ENCODE data around the gene TSPAN11. TPM values are rescaled to one million over a fixed set of nuclear protein-coding genes. Genes with fewer than 3 reads are reported as not detected.
"Not testable (repeated sequence)": the region's sequence is repeated elsewhere in the genome, so short reads cannot be mapped to it uniquely, and the experiment has no call there.

Gene TSPAN11
- total RNA-seq, 1 experiment from 2014 or later = 4.6 TPM

DNA sequence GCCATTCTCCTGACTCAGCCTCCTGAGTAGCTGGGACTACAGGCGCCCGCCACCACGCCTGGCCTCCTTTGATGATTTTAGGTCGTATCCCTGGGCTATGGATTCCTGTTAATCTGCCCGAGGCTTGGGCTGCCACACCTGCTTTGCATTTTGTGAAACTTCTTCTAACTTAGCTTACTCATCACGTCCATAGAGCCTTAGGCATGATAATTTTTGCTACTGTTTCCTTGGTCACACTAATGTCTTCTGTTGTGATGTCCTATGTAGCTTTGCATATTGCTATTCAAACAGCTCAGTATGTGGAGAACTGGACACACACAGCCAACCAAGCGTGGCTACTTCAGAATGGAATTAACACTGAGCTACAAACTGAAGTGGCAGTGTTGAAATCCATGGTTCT, 99.7 kb downstream of the TSPAN11 start:
- POLR2A ChIA-PET = no interaction called here
- Mint-ChIP-seq H3K4me3 (no peak overlapping the region), H3K9me3 (peaks cover 36% of the 10 kb centered on the region), H3K27me3 (ENCODE audit: low read depth) (no peaks in the 10 kb centered on the region; the same call in 1 of the 2 replicates), H3K36me3 (peaks cover 21% of the 10 kb centered on the region), H3K27ac (no peak overlapping the region), H3K4me1 (peaks cover 20% of the 10 kb centered on the region)
- CTCF ChIA-PET = interaction anchor here (0.9 kb wide), 1 partner anchor 41 kb away, joined by 3 read pairs; no protein-coding TSS in a partner anchor
- DNase-seq (ENCODE audit: low spot score) (no peak), ATAC-seq (no peak)
- TF ChIP-seq, protein P1, sequence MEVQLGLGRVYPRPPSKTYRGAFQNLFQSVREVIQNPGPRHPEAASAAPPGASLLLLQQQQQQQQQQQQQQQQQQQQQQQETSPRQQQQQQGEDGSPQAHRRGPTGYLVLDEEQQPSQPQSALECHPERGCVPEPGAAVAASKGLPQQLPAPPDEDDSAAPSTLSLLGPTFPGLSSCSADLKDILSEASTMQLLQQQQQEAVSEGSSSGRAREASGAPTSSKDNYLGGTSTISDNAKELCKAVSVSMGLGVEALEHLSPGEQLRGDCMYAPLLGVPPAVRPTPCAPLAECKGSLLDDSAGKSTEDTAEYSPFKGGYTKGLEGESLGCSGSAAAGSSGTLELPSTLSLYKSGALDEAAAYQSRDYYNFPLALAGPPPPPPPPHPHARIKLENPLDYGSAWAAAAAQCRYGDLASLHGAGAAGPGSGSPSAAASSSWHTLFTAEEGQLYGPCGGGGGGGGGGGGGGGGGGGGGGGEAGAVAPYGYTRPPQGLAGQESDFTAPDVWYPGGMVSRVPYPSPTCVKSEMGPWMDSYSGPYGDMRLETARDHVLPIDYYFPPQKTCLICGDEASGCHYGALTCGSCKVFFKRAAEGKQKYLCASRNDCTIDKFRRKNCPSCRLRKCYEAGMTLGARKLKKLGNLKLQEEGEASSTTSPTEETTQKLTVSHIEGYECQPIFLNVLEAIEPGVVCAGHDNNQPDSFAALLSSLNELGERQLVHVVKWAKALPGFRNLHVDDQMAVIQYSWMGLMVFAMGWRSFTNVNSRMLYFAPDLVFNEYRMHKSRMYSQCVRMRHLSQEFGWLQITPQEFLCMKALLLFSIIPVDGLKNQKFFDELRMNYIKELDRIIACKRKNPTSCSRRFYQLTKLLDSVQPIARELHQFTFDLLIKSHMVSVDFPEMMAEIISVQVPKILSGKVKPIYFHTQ (CRISPR knock-in tag; IDR thresholded peaks at IDR 0.05) = no peak
- no peak for TF ChIP-seq CREM (CRISPR knock-in tag; IDR thresholded peaks at IDR 0.05)
- TF ChIP-seq, protein P2, sequence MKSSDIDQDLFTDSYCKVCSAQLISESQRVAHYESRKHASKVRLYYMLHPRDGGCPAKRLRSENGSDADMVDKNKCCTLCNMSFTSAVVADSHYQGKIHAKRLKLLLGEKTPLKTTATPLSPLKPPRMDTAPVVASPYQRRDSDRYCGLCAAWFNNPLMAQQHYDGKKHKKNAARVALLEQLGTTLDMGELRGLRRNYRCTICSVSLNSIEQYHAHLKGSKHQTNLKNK (CRISPR knock-in tag; IDR thresholded peaks at IDR 0.05) = no peak

DNA sequence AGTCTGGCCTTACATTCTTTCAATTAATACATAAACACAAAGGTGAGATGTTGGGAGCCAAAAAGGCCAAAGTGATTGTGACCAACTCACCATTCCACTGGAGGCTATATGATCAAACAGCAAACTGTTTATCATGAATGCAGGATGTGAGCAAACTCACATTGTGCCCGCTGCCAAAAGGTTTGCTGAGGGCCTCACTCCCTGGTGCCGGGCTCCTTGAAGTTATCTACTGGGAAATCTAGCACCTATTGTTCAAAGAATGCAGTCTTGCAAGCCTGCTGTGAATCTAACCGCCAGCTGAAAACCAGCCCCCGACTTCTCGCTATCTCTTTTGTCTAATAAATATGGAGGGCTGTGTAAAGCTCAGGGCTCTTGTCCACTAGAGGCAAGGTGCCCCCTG, 100.5 kb downstream of the TSPAN11 start:
- H3K4me3 Mint-ChIP-seq; POLR2A ChIA-PET; ATAC-seq; H3K27ac Mint-ChIP-seq; DNase-seq (ENCODE audit: low spot score); H3K27me3 Mint-ChIP-seq (ENCODE audit: low read depth); CTCF ChIA-PET: not testable (repeated sequence)
- Mint-ChIP-seq H3K9me3 (peaks cover 28% of the 10 kb centered on the region), H3K4me1 (peaks cover 20% of the 10 kb centered on the region), H3K36me3 (peaks cover 17% of the 10 kb centered on the region)

DNA sequence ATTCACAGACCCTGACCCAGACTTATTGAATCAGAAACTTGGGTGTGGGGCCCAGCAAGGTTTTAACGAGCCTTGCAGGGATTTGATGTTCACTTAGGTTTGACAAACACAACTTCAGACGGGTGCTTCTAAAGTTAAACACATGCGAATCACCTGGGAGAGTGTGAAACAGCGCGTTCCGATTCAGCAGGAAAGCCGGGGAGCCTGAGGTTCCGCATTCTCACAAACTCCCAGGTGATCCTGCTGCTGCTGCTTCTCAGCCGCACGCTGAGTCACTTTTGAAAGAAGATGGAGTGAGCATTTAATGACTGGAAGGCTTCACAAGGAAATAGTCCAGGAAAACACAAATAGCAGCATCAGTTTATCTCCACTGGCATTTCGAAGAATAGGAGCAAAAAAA, 102.9 kb downstream of the TSPAN11 start:
- ATAC-seq (no peak; the same call in 1 of the 2 replicates), DNase-seq (ENCODE audit: low spot score) (no peak)
- Mint-ChIP-seq H3K27me3 (ENCODE audit: low read depth) (no peaks in the 10 kb centered on the region), H3K36me3 (peaks cover 17% of the 10 kb centered on the region), H3K27ac (no peak overlapping the region; the same call in 1 of the 2 replicates), H3K4me1 (peaks cover 8% of the 10 kb centered on the region), H3K4me3 (no peak overlapping the region), H3K9me3 (peaks cover 23% of the 10 kb centered on the region)
- no peak for TF ChIP-seq TEAD1 (CRISPR knock-in tag; IDR thresholded peaks at IDR 0.05)
- no peak for TF ChIP-seq GTF2I (CRISPR knock-in tag; conservative IDR thresholded peaks at IDR 0.05)
- no peak for TF ChIP-seq TP53 (CRISPR knock-in tag; IDR thresholded peaks at IDR 0.05)
- ChIA-PET CTCF (no interaction called here), POLR2A (no interaction called here)

DNA sequence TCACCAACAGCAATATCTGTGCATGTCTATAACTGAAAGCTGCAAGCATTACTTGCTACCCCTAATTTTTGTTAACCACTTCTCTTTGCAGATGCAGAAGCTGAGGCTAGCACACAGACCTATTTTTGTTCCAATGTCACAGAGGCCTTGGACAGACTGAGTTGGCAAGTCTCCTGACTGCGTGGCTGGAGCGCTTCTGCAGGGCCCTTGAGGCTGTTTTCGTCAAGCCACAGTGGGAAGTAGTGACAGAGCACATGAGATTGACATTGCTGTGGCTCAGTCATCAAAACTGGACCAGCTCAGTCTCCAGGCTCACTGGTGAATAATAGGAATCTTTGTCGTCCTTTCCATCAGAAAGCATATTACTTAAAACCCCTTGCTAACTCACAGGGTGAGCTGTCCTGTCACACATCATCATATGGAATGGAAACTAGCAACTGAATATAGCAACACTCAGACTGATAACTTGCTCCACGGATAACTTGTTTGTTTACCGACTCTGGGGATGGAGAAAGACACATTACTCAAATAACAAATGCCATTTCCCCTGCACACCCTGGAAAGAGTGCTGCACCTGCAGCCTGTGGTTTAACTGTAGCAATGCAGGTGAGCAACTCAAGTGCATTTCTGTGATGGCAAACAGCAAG, 103.5 kb downstream of the TSPAN11 start:
- Mint-ChIP-seq H3K36me3 (peaks cover 17% of the 10 kb centered on the region), H3K4me3 (no peak overlapping the region), H3K27me3 (ENCODE audit: low read depth) (no peaks in the 10 kb centered on the region), H3K4me1 (peaks cover 4% of the 10 kb centered on the region; the same call in 1 of the 2 replicates), H3K27ac (no peak overlapping the region), H3K9me3 (peaks cover 23% of the 10 kb centered on the region)
- DNase-seq (ENCODE audit: low spot score) (no peak), ATAC-seq (no peak)
- ChIA-PET POLR2A (no interaction called here), CTCF (no interaction called here)
- no peak for TF ChIP-seq CREB1 (CRISPR knock-in tag; IDR thresholded peaks at IDR 0.05)
- TF ChIP-seq GTF2I (CRISPR knock-in tag; conservative IDR thresholded peaks at IDR 0.05) = no peak
- TF ChIP-seq, protein P3, sequence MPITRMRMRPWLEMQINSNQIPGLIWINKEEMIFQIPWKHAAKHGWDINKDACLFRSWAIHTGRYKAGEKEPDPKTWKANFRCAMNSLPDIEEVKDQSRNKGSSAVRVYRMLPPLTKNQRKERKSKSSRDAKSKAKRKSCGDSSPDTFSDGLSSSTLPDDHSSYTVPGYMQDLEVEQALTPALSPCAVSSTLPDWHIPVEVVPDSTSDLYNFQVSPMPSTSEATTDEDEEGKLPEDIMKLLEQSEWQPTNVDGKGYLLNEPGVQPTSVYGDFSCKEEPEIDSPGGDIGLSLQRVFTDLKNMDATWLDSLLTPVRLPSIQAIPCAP (CRISPR knock-in tag; IDR thresholded peaks at IDR 0.05) = no peak
- TF ChIP-seq, protein P4, sequence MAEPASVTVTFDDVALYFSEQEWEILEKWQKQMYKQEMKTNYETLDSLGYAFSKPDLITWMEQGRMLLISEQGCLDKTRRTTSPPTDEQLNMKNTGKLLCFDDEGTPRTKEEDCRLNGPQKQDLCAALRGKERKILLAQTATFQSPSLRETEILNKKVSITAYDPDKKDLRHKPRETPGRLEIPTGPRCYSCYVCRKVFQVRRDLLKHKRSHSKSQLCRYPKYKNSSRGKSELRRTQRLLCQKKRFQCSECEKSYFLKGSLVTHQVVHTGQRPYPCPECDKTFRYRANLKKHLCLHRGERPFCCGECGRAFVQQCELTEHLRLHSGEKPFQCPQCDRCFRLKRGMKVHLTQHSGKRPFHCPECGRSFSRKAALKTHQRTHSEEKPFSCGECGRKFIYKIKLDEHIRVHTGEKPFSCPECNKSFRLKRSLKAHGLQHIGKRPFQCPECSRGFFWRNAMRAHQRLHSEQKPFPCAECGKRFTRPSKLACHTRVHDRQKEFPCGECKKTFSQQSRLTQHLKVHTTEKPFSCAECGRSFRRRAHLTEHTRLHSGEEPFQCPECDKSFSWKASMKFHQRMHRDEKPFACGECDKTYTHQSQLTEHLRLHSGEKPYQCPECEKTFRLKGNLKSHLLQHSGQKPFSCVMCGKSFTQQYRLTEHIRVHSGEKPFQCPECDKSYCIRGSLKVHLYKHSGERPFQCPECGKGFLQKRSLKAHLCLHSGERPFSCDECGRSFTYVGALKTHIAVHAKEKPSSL (CRISPR knock-in tag; conservative IDR thresholded peaks at IDR 0.05) = no peak
- TF ChIP-seq, protein P5, sequence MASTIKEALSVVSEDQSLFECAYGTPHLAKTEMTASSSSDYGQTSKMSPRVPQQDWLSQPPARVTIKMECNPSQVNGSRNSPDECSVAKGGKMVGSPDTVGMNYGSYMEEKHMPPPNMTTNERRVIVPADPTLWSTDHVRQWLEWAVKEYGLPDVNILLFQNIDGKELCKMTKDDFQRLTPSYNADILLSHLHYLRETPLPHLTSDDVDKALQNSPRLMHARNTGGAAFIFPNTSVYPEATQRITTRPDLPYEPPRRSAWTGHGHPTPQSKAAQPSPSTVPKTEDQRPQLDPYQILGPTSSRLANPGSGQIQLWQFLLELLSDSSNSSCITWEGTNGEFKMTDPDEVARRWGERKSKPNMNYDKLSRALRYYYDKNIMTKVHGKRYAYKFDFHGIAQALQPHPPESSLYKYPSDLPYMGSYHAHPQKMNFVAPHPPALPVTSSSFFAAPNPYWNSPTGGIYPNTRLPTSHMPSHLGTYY (CRISPR knock-in tag; IDR thresholded peaks at IDR 0.05) = no peak
- TF ChIP-seq GABPB1 (CRISPR knock-in tag; IDR thresholded peaks at IDR 0.05) = no peak
- TF ChIP-seq FOXK1 (CRISPR knock-in tag; IDR thresholded peaks at IDR 0.05) = no peak
- TF ChIP-seq, protein P6, sequence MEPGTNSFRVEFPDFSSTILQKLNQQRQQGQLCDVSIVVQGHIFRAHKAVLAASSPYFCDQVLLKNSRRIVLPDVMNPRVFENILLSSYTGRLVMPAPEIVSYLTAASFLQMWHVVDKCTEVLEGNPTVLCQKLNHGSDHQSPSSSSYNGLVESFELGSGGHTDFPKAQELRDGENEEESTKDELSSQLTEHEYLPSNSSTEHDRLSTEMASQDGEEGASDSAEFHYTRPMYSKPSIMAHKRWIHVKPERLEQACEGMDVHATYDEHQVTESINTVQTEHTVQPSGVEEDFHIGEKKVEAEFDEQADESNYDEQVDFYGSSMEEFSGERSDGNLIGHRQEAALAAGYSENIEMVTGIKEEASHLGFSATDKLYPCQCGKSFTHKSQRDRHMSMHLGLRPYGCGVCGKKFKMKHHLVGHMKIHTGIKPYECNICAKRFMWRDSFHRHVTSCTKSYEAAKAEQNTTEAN (CRISPR knock-in tag; IDR thresholded peaks at IDR 0.05) = no peak
- no peak for TF ChIP-seq TEAD4 (CRISPR knock-in tag; IDR thresholded peaks at IDR 0.05)
- TF ChIP-seq FOXP1 (CRISPR knock-in tag; IDR thresholded peaks at IDR 0.05; ENCODE audit: borderline replicate concordance) = no peak
- TF ChIP-seq ZNF219 (CRISPR knock-in tag; IDR thresholded peaks at IDR 0.05; ENCODE audit: borderline replicate concordance) = no peak
- TF ChIP-seq MXD4 (CRISPR knock-in tag; IDR thresholded peaks at IDR 0.05; ENCODE audit: borderline replicate concordance) = no peak
- no peak for TF ChIP-seq PRRX2 (CRISPR knock-in tag; IDR thresholded peaks at IDR 0.05)
- TF ChIP-seq NR2C2 (CRISPR knock-in tag; IDR thresholded peaks at IDR 0.05) = no peak
